Measurements from ENCODE around the gene FBLN1. TPM values are rescaled to one million over a fixed set of nuclear protein-coding genes. Genes with fewer than 3 reads are reported as not detected.
A peak's percentile ranks its signal among the peaks of the same experiment; 100 is the strongest.

FBLN1 gene
- total RNA-seq, 2 donors from 2014 or later, result 92.8 to 354 TPM

DNA sequence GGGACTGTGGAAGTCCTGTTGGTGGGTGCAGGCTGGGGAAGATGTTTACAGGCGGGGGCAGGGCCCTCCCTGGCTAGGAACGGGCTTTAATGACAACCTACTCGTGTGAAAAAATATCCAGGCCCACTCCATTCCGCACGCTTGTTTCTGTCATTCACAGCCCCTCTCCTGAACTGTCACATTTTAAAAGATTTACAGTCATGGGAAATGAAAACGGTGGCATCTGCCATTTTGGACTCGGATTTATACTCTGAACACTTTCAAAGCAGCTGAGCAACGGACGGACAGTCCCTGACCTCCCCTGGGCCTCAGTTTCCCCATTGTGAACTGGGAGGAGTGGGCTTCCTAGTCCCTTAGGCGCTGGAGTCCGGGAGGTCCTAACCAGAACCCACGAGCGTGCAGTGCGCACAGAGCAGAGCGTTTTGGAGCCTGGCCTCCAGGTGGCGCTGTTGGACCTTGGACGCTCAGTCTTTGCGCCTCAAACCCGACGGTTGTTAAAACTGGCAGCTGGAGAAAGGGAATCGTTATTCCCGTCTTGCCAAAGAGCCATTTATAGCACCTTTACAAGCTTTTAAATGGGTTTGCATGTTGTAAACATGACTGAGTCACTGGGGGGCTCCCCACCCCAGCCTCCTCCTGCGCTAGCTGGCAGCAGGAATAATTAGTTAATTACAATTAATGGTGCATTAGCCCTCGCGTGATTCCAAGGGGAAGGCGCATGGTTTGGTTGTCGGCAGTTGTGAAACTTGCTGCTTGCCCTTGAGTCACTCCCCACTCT, 75.3 kb downstream of the FBLN1 start:
- peaks cover 7% of the 10 kb centered on the region for H3K36me3 ChIP-seq
- no peaks in the 10 kb centered on the region for H3K27me3 ChIP-seq
- DNase-seq (ENCODE audit: low spot score), result peak; percentile 87
- no peaks in the 10 kb centered on the region for H3K9me3 ChIP-seq
- TF ChIP-seq, protein P1, sequence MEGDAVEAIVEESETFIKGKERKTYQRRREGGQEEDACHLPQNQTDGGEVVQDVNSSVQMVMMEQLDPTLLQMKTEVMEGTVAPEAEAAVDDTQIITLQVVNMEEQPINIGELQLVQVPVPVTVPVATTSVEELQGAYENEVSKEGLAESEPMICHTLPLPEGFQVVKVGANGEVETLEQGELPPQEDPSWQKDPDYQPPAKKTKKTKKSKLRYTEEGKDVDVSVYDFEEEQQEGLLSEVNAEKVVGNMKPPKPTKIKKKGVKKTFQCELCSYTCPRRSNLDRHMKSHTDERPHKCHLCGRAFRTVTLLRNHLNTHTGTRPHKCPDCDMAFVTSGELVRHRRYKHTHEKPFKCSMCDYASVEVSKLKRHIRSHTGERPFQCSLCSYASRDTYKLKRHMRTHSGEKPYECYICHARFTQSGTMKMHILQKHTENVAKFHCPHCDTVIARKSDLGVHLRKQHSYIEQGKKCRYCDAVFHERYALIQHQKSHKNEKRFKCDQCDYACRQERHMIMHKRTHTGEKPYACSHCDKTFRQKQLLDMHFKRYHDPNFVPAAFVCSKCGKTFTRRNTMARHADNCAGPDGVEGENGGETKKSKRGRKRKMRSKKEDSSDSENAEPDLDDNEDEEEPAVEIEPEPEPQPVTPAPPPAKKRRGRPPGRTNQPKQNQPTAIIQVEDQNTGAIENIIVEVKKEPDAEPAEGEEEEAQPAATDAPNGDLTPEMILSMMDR (IDR thresholded peaks at IDR 0.05), result peak; percentile 87 to 97
- no peak overlapping the region for H3K27ac ChIP-seq
- no peaks in the 10 kb centered on the region for H3K4me1 ChIP-seq
- H3K4me3 ChIP-seq, result no peak overlapping the region

DNA sequence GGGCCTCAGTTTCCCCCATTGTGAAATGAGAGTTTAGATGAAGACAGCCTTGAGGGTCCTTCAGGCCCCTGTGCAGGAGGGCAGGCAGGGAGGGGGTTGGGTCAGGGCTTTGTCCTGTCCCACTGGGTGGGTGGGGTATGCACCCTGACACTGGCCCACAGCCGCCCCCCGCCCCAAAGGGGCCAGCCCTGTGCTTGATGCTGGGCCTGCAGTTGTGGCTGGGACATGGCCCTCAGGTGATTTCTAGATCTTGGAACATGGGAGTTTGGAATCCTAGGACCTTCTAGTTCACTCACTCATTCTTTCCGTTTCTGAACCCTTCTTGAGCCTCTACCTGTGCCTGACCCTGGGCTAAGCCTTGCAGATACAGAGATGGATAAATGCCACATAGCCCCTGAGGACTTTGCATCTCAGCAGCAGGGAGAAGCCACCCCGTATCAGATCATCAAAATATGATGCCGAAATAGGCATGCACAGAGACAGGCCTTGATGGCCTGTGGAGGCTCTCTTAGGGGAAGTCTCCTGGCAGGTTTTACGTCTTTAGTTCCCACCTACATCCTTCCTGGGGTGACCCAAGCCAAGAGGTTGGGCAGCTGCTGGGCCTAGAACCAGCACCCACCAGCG, 76.0 kb downstream of the FBLN1 start:
- no peak overlapping the region for H3K4me3 ChIP-seq
- H3K36me3 ChIP-seq, result peaks cover 7% of the 10 kb centered on the region

DNA sequence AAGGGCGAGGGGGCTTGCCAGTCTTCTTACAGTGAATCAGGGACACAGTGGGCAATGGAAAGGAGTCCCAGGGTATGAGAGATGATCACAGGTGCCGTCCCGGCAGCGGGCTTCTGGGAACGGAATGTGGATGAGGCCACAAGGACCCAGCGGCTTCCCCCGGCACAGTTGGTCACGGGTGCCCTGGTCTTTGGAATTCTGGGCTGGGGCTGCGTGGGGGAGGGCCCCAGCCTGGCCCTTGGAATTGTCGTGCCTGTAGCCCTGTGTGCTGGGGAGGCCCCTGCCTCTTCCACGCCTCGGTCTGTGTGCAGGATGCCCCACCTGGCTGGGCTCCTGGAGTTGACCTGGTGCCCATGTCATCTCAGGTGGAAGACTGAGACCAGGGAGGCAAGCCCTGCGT, 76.6 kb downstream of the FBLN1 start:
- DNase-seq (ENCODE audit: low spot score), result no peak
- Histone ChIP-seq H3K4me3 (no peak overlapping the region), H3K27ac (no peak overlapping the region), H3K9me3 (no peaks in the 10 kb centered on the region), H3K27me3 (no peaks in the 10 kb centered on the region), H3K4me1 (no peaks in the 10 kb centered on the region), H3K36me3 (peaks cover 7% of the 10 kb centered on the region)
- TF ChIP-seq, protein P1 (IDR thresholded peaks at IDR 0.05), result no peak

More for the DNA sequence above, 76.0 kb downstream of the FBLN1 start:
- Histone ChIP-seq H3K27ac (no peak overlapping the region), H3K4me1 (no peaks in the 10 kb centered on the region), H3K27me3 (no peaks in the 10 kb centered on the region), H3K9me3 (no peaks in the 10 kb centered on the region)
- DNase-seq (ENCODE audit: low spot score), result no peak
- TF ChIP-seq, protein P1 (IDR thresholded peaks at IDR 0.05), result no peak

DNA sequence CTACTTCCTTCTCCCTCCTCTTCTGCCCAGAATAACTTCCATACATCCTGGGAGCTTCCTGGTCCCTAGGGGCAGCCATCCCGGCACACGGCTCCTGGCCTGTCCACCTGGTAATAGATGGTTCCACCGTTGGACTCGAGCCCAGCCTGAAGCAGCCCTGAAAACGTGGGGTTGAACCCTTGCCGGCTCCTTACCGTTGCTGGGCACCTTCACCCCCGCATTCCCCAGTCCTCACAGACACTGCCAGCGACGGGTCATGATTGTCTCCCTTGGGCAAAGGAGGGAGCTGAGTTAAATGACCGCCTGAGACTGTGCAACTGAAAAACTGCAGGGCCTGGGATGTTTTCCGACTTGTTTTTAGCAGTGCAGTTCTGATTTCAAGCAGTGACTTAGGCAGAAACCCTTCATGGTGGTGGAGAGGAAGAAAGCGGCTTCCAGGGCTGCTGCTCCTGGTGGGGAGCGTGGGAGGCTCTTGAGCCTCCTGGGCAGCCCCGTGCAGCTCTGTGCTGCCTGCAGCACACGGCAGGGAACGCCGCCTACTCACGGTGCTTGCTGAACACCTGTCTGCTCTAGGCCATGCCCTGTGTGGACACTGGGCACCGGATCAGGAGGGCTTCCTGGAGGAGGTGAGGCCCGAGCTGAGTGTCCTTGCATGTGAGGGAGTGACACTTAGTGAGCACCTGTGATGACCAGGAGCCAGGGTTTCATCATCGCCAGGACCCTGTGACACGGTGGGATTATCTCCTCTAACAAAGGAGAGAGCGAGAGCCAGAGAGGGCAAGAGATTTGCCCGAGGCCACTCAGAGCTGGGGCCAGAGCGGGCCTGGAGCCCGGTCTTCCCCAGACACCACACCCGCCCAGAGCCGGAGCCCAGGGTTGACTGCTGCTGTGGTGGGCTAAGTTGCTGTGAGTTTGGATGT, 77.4 kb downstream of the FBLN1 start:
- Histone ChIP-seq H3K9me3 (no peaks in the 10 kb centered on the region), H3K36me3 (peaks cover 7% of the 10 kb centered on the region), H3K27me3 (no peaks in the 10 kb centered on the region), H3K27ac (no peak overlapping the region), H3K4me3 (no peak overlapping the region), H3K4me1 (no peaks in the 10 kb centered on the region)
- TF ChIP-seq, protein P1 (IDR thresholded peaks at IDR 0.05), result no peak
- DNase-seq (ENCODE audit: low spot score), result no peak

DNA sequence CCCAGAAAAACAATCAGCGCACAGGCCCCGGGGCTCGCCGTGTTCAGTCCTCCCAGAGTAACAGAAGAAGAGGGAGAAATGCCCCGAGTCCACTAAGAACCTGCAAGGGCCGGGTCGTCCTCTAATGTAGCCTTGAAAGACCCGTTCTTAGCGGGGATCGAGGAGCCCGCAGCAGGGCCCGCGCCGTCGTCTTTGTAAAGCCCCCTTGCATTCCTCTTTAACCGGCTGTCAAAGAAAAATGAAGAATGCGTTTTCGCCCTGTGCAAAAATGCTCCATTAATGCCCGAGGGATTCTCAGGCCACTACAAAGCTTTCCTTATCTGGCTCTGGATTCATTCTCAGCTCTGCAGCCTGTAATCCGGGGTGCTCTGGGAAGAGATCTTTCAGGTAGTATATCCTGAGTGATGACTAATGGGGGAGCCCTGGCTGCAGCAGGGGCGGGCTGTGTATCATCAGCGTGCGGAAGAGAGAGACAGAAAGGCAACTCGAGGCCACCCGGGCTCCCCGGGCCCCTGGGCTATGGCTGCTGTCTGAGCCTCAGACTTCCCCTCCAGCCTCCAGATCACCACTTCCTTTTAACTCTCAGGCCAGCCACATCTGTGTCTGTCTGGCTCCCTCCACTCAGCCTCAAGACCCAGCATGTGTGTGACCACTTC, 78.2 kb downstream of the FBLN1 start:
- no peaks in the 10 kb centered on the region for H3K9me3 ChIP-seq
- TF ChIP-seq, protein P1 (IDR thresholded peaks at IDR 0.05), result no peak
- no peaks in the 10 kb centered on the region for H3K4me1 ChIP-seq
- H3K27me3 ChIP-seq, result no peaks in the 10 kb centered on the region
- H3K36me3 ChIP-seq, result peaks cover 7% of the 10 kb centered on the region
- no peak overlapping the region for H3K4me3 ChIP-seq
- no peak overlapping the region for H3K27ac ChIP-seq
- DNase-seq (ENCODE audit: low spot score), result no peak

All from right atrium auricular region (tissue), 2 donors.